ENCODE results near the gene NTF3. TPM values are rescaled to one million over a fixed set of nuclear protein-coding genes. Genes with fewer than 3 reads are reported as not detected.

The NTF3 gene
- not detected for total RNA-seq
- not detected for polyA plus RNA-seq (2013, experiment 1 of 2)
- polyA plus RNA-seq (2013, experiment 2 of 2) = not detected
- total RNA-seq = 0 to 0.04 (median 0) reads per million in 172 experiments

DNA sequence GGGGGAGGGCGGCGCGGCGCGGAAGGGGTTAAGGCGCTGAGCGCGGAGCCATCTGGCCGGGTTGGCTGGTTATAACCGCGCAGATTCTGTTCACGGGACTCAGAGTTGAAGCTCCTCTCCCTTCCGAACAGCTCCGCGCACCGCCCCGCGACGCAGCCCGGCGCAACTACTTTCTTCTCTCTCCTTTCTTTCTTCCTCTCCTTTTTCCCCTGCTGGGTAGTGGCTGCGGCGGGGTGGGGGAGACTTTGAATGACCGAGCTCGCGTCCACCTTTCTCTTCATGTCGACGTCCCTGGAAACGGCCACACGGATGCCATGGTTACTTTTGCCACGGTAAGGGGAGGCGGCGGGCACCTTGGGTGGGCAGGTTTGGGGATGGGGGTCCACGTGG is at the start of gene NTF3:
TSS of gene NTF3 (plus strand) at position 98 of the 390 bp plus-strand sequence. CDS start at position 315, 217 bp downstream.
- TF ChIP-seq, protein P1, sequence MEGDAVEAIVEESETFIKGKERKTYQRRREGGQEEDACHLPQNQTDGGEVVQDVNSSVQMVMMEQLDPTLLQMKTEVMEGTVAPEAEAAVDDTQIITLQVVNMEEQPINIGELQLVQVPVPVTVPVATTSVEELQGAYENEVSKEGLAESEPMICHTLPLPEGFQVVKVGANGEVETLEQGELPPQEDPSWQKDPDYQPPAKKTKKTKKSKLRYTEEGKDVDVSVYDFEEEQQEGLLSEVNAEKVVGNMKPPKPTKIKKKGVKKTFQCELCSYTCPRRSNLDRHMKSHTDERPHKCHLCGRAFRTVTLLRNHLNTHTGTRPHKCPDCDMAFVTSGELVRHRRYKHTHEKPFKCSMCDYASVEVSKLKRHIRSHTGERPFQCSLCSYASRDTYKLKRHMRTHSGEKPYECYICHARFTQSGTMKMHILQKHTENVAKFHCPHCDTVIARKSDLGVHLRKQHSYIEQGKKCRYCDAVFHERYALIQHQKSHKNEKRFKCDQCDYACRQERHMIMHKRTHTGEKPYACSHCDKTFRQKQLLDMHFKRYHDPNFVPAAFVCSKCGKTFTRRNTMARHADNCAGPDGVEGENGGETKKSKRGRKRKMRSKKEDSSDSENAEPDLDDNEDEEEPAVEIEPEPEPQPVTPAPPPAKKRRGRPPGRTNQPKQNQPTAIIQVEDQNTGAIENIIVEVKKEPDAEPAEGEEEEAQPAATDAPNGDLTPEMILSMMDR (IDR thresholded peaks at IDR 0.05) = no peak
- no peak within 1 kb of the TSS for H3K27ac ChIP-seq (ENCODE audit: low read depth in 1 of 2, low read length in 2 of 2)
- intact Hi-C loops (cut with DNase I, micrococcal nuclease) = no loop called here
- H3K4me3 ChIP-seq (ENCODE audit: low read length) = no peak within 1 kb of the TSS
- Mint-ChIP-seq H3K4me3 (peak within 1 kb of the TSS; percentile 77), H3K27ac (no peak within 1 kb of the TSS), H3K9me3 (no peaks in the 10 kb centered on the region), H3K4me1 (ENCODE audit: low read depth) (peaks cover 5% of the 10 kb centered on the region), H3K36me3 (ENCODE audit: low read depth) (no peaks in the 10 kb centered on the region), H3K27me3 (peaks cover 49% of the 10 kb centered on the region)
- ChIA-PET POLR2A (no interaction called here), CTCF (no interaction called here)
- ATAC-seq (ENCODE audit: poor library complexity) (no peak), DNase-seq (no peak)
- peaks cover 48 to 71% of the 10 kb centered on the region in 2 experiments for H3K27me3 ChIP-seq (ENCODE audit: control insufficient read depth in 1 of 2, insufficient read depth in 2 of 2, low read length in 2 of 2)
- H3K9me3 ChIP-seq (ENCODE audit: control insufficient read depth in 1 of 2, insufficient read depth in 1 of 2, low read length in 2 of 2) = peaks cover 0 to 29% of the 10 kb centered on the region in 2 experiments
- no peaks in the 10 kb centered on the region for H3K36me3 ChIP-seq (ENCODE audit: insufficient read depth, low read length)
- peaks cover 6% of the 10 kb centered on the region for H3K4me1 ChIP-seq (ENCODE audit: insufficient read depth, low read length)

DNA sequence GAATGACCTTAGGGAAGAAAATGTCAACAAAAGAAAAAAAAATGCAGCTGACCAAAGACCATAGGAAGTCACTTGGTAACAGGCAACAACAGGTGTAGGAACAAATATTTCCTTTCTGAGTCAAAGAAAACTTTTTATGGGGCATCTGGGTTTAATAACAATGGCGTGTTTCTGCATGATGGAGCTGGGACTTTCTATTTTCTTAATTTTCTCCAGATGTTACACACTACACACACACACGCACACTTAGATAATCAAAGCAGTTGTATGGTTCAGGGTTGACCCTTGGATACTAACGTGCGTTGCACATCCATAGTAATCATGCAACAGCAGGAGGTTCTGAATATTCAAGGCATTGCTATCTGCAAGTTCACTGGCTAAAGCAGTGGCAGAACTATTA is 47.9 kb upstream of the NTF3 start:
- Histone ChIP-seq H3K27ac (ENCODE audit: low read depth in 1 of 2, low read length in 2 of 2) (no peak overlapping the region), H3K4me3 (ENCODE audit: low read length) (no peak overlapping the region), H3K27me3 (ENCODE audit: control insufficient read depth in 1 of 2, insufficient read depth in 2 of 2, low read length in 2 of 2) (peaks cover 0 to 3% of the 10 kb centered on the region in 2 experiments), H3K36me3 (ENCODE audit: insufficient read depth, low read length) (no peaks in the 10 kb centered on the region), H3K9me3 (ENCODE audit: control insufficient read depth in 1 of 2, insufficient read depth in 1 of 2, low read length in 2 of 2) (peaks cover 0 to 5% of the 10 kb centered on the region in 2 experiments), H3K4me1 (ENCODE audit: insufficient read depth, low read length) (no peaks in the 10 kb centered on the region)
- ChIA-PET CTCF (no interaction called here), POLR2A (no interaction called here)
- Mint-ChIP-seq H3K27me3 (no peaks in the 10 kb centered on the region), H3K4me1 (ENCODE audit: low read depth) (no peaks in the 10 kb centered on the region), H3K4me3 (no peak overlapping the region), H3K9me3 (no peaks in the 10 kb centered on the region), H3K36me3 (ENCODE audit: low read depth) (no peaks in the 10 kb centered on the region), H3K27ac (no peak overlapping the region)
- DNase-seq = no peak
- no peak for ATAC-seq (ENCODE audit: poor library complexity)
- intact Hi-C loops (cut with DNase I, micrococcal nuclease) = no loop called here
- TF ChIP-seq, protein P1 (IDR thresholded peaks at IDR 0.05) = no peak

DNA sequence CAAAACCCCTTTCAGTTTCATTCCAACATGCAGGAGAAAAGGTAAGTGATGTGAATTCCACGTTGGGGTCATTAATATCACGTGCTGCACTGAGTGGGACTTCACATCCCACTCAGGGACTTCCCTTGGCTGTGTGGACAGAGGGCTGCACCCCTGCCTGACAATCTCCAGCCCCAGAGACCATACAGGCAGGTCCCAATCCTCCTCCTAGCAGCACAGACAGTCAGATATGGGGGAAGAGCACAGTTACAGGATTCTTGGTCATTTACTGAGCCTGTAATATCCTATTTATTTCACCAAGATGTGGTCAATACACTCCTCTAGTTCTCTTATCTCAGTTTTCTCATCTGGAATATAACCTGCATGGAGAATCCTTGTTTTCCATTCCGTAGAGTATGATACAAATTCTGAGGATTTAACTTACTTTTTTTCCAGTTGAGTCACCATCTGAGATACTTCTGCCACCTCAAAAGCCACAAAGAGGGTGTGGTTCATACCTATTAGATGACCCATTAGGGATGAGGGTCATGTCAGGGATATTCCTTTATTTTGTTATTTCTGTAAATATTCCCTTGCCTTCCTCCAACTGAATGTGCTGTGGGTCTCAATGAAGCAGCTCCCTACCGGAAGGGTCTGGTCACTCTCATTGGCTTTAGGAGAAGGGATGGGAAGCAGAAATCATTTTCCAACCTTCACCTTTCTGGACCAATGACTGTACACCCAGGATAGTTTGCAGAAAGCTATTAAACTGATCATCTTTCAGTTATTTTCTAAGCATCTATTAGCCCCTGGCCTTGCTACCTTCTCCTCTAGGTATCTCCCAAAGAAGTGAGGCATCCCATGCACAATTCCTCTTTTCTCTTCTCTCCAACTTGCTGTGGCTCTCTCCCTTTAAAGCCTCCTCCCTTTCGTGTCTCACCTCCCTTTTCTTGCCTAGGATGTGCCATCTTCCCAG is 43.0 kb upstream of the NTF3 start:
- Histone ChIP-seq H3K4me1 (ENCODE audit: insufficient read depth, low read length) (no peaks in the 10 kb centered on the region), H3K9me3 (ENCODE audit: control insufficient read depth in 1 of 2, insufficient read depth in 1 of 2, low read length in 2 of 2) (no peaks in the 10 kb centered on the region), H3K4me3 (ENCODE audit: low read length) (no peak overlapping the region), H3K27me3 (ENCODE audit: control insufficient read depth in 1 of 2, insufficient read depth in 2 of 2, low read length in 2 of 2) (no peaks in the 10 kb centered on the region), H3K36me3 (ENCODE audit: insufficient read depth, low read length) (no peaks in the 10 kb centered on the region), H3K27ac (ENCODE audit: low read depth in 1 of 2, low read length in 2 of 2) (no peak overlapping the region)
- TF ChIP-seq, protein P1 (IDR thresholded peaks at IDR 0.05) = no peak
- ATAC-seq (ENCODE audit: poor library complexity) (no peak), DNase-seq (no peak)
- no peaks in the 10 kb centered on the region for H3K9me3 Mint-ChIP-seq
- H3K4me3 Mint-ChIP-seq = no peak overlapping the region
- POLR2A ChIA-PET = no interaction called here
- H3K27me3 Mint-ChIP-seq = no peaks in the 10 kb centered on the region
- H3K36me3 Mint-ChIP-seq (ENCODE audit: low read depth) = no peaks in the 10 kb centered on the region
- H3K4me1 Mint-ChIP-seq (ENCODE audit: low read depth) = no peaks in the 10 kb centered on the region
- no peak overlapping the region for H3K27ac Mint-ChIP-seq
- intact Hi-C loops (cut with DNase I, micrococcal nuclease) = no loop called here
- CTCF ChIA-PET = no interaction called here
